Activated CD4-positive, CD25-positive, alpha-beta regulatory T cell (primary cell): ENCODE measurements around the gene CATSPER3.

Source experiments
- DNase-seq, 4 experiments: peaks; one replicate each; lab custom pipeline; 2025; lab: John Stamatoyannopoulos, UW

The CATSPER3 gene

DNA sequence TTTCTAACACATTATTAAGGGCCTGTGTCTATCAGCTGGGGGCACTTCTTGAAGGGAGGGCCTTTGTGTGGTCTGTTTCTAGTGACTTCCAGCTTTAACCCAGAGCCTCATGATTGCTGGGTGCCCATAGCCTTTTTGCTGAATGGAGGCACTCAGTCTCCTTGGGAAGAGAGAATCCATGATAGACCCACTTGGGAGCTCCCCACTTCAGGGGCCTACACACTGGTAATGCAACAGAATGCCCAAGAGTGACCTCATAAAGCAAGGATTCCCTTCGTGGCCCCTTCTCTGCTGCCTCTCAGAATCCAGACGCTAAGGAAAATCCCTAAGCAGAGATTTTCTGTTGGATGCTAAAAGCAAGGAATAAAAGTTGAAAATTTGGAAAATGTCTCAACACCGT lies at the start of gene CATSPER3:
Gene CATSPER3 (plus strand): TSS at position 301 of the 400 bp plus-strand sequence. CDS start 85 bp downstream, at position 386.
- no peak for DNase-seq

GRCh38 chr5:134918861-134919260 lies 48.8 kb upstream of the CATSPER3 start:
- DNase-seq, result no peak

- no peak for DNase-seq
Observed at GRCh38 chr5:134920848-134921575, 46.7 kb upstream of the CATSPER3 start.

GRCh38 chr5:134932508-134932907 lies 35.2 kb upstream of the CATSPER3 start:
- no peak for DNase-seq

- DNase-seq, result no peak
Observed at GRCh38 chr5:134934202-134934601, 33.5 kb upstream of the CATSPER3 start.

GRCh38 chr5:134935711-134936602 lies 31.8 kb upstream of the CATSPER3 start:
- no peak for DNase-seq

DNA sequence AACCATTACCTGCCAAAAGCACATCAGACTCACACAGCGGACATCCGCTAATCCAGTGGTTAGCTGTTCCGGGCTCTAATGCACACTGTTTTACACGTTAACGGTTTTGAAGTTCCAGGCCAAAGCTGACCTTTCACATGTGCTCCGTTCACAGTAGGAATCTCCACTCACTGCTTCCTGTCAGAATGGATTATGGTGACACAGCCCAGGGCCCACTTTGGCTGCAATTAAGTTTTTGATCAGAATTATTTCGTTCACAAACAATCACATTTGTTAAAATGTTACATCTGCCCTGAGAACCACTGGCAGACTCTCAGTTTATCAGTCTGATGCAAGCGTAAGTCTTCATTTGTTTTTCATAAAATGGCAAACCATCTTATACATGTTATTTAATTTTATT lies 30.2 kb upstream of the CATSPER3 start:
- no peak for DNase-seq

GRCh38 chr5:134938030-134938429 lies 29.7 kb upstream of the CATSPER3 start:
- DNase-seq, result no peak

GRCh38 chr5:134939500-134939899 lies 28.2 kb upstream of the CATSPER3 start:
- no peak for DNase-seq

GRCh38 chr5:134943547-134943946 lies 24.2 kb upstream of the CATSPER3 start:
- DNase-seq, result no peak

DNA sequence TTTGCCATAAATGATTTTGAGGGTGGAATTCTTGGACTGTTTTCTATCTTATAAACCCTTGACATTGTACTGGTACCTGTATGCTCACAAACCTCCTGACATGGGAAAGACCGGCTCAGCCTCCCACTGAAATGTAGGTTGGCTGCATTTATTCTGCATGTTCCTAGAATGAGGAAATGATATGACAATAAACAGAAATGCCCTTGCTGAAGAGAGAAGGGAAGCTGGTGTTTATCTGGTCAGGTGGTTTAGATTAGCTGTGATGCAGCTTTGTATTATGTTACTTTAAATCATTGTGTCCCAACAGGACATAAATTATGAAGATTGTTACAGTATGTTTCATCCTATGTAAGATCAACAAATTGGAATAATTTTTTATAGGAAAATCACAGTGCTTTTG lies 23.1 kb upstream of the CATSPER3 start:
- DNase-seq, result no peak

DNA sequence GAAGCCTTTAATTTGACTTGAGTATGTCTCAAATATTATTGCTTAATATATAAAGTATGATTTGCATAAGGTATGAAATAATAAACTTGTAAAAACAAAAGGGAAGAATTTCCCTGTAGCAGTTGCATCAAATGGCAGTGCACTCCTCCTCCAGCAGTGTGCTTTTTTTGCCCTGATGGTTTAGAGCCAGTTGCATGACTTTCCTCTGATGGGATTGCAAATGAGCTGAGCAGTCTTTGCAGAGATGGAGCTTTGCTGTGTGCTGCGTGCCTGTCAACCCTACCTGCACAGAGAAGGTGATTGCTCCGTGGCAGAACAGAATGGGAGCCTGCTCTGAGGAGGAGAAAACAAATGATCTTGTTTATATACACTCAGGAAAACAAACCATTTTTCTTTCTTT lies 22.7 kb upstream of the CATSPER3 start:
- no peak for DNase-seq

- no peak for DNase-seq
Observed at GRCh38 chr5:134948911-134949310, 18.8 kb upstream of the CATSPER3 start.

DNA sequence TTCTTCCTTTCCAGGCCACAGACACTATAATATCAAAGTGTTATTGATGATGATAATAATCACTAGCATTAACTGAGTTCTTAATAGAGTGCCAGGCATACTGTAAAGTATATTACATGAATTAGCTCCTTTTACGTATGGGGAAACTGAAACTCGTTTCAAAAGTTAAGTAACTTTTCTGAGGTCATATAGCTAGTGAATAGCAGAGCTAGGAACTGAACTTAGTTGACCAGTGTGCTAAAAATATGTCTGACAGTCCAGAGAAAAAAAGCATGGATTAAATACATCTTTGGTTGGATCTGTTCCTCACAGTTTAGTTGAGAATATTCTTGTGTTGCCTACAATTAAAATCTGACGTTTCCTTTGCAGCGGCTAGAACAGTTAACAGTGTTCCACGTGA lies 18.4 kb upstream of the CATSPER3 start:
- DNase-seq, result no peak

GRCh38 chr5:134957920-134958608 lies 9.6 kb upstream of the CATSPER3 start:
- no peak for DNase-seq

DNA sequence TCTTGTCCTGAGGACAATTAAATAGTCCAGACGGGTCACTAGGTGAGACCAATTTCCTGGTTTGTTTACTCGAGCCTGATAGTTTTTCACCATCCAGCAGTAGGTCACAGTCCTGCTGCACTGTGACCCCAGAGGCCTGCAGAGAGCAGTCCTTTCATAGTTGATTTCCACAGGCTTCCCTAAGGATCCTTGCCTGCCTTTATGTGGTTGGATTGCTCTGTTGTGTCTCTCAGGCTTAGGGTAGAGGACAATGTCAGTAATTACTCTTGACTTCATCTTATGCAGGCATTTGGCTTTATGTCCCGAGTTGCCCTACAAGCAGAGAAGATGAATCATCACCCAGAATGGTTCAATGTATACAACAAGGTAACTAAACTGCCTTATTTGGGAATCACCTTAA lies 9.0 kb upstream of the CATSPER3 start:
- DNase-seq, result no peak

GRCh38 chr5:134963098-134963497 lies 4.6 kb upstream of the CATSPER3 start:
- no peak for DNase-seq

DNA sequence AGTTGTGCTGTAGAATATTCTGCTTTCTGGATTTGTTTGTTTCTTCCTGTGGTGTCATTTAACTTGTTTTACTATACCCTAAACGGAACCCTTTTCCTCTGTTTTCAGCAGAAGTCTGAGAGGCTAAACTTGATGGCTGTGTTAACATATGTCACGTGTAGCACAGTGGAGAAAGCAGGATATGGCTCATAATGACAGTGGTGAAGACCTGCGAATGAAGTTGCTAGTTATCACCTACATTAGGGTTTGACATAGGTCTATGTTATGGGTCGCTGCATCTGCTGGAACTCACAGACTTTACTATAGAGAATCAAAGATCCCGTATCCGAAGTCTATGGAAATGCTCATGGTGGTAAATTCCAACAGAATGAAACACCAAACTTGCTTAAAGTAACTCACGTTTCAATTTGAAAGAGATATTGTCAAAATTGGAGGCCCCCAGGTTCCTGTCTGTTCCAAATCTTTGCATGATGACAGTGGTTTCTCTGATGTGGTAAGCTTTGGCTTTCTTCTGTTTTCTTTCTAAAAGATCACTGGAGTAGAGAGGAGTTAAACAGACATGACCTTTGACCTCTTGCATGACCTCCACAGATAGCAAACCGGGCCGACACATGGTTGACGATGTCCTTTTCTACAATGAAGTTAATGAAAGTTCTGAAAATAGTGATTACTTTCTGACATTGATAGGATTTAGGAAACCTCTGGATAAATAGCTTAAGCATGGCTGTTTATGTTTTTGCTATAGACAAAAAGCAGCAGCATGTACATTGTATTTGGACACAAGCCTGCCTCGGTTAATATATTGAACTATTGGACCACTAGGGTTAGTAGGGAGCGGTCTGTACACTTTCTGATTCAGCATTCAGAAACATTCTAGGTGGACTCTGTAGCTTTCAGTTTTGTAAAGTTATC lies 3.1 kb upstream of the CATSPER3 start:
- no peak for DNase-seq

- DNase-seq, result no peak
Observed at GRCh38 chr5:134965271-134965825, 2.4 kb upstream of the CATSPER3 start.

DNA sequence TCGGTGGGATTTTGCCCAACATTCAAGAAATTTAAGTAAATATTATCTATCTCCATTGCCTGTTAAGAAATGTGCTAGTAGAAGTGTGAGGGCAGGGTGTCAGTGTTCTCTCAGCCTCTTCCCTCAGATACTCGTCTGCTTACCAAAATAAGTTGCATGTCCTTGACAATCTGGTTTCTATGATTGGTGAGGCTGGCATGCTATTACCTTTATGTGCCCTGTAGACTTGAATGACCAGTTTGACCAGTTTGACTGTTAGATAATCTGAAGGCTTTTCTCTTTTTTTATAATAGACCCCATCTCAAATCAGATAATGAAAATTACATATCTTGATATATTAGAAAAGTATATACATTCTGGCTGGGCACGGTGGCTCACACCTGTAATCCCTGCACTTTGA lies 348 bp downstream of the CATSPER3 start:
- DNase-seq, result no peak

GRCh38 chr5:134969166-134969565 lies 1.5 kb downstream of the CATSPER3 start:
- DNase-seq, result no peak
